GM20000 (cell line): ENCODE measurements around the gene TXNL4A.

ENCODE experiments used
- DNase-seq: peaks from one replicate; pipeline ENCODE4 v3.0.0; 2012; ENCODE audit warnings: low spot score
- TF ChIP-seq, protein P1 (sequence below): IDR thresholded peaks from 2 replicates; pipeline ENCODE4 v1.5.1; 2012; ENCODE audit warnings: mild to moderate bottlenecking, control low read depth; ENCODE audit errors: extremely low read depth, missing control alignments

TXNL4A gene

DNA sequence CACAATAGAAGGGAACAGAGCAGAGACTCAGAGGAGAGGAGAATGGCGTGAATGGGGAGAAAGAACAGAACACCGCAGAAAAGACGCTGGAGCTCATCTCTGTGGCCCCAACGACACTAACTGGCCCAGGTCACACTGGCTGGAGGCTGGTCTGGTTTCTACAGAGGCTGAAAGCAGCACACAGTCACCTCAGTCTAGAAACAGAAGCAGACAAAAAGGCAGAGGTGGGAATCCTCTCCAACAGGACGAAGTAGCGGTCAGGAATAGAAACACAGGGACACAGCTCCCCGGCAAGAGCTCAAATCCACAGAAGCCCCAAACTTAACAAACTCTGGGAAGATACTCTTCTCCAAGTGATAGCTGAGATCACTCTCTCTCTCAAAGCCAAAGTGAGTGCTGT, 46.2 kb downstream of the TXNL4A start:
- TF ChIP-seq, protein P1, sequence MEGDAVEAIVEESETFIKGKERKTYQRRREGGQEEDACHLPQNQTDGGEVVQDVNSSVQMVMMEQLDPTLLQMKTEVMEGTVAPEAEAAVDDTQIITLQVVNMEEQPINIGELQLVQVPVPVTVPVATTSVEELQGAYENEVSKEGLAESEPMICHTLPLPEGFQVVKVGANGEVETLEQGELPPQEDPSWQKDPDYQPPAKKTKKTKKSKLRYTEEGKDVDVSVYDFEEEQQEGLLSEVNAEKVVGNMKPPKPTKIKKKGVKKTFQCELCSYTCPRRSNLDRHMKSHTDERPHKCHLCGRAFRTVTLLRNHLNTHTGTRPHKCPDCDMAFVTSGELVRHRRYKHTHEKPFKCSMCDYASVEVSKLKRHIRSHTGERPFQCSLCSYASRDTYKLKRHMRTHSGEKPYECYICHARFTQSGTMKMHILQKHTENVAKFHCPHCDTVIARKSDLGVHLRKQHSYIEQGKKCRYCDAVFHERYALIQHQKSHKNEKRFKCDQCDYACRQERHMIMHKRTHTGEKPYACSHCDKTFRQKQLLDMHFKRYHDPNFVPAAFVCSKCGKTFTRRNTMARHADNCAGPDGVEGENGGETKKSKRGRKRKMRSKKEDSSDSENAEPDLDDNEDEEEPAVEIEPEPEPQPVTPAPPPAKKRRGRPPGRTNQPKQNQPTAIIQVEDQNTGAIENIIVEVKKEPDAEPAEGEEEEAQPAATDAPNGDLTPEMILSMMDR: no peak
- no peak for DNase-seq

DNA sequence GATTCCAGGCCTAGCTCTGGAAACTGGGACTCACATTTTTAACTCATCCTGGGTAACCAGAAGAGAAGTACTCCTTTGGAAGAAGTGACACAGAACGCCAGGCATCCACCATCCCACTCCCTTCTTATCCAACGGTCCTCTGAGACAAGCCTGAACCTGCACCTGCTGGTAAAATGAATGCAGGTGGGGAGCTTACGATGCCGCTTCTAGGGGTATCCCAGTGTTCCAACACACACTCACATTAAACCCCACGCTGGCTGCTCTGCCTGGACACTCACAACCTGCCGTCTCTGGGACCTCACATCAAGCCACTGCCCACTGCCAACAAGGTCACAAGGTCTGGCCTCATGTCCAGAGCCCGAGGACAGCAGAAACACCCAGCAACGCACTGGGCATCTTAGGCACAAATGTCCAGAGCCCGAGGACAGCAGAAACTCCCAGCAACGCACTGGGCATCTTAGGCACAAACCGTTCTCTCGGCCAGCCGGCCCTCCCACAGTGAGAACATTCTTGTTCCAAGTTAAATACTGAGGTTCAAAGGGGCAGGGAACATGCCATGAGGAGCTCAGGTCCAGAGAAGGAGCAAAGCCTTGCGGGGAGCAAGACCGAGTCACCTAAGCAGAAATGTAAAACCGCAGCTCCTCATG, 46.8 kb downstream of the TXNL4A start:
- TF ChIP-seq, protein P1: no peak
- DNase-seq: no peak

DNA sequence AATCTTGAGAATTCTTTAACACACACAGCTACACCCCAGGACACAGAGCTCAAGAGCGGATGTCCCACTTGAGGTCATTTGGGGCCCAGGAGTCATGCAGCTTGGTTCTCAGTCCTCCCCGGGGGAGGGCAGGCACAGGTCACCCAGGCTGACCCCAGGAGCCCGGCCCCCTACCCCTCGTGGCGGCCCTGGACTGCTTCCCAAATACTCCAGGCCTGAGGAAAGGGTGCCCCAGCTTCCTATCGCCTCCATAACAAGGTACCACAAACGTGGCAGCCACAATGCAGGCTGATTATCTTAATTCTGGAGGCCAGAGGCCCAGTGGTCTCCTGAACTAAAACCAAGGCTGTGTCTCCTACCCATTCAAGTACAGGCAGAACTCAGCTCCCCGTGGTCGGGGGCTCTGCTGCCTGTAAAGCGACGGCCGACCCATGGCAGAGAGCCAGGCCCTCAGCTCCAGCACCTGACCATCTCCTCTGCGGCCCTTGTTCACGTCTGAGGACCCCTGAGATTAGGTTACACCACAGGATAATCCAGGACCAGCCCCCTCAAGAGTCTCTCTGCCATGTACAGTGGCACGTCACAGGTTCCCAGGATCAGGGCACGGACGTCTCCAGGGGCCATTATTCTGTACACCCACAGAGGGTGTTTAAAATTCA, 47.4 kb downstream of the TXNL4A start:
- no peak for DNase-seq

DNA sequence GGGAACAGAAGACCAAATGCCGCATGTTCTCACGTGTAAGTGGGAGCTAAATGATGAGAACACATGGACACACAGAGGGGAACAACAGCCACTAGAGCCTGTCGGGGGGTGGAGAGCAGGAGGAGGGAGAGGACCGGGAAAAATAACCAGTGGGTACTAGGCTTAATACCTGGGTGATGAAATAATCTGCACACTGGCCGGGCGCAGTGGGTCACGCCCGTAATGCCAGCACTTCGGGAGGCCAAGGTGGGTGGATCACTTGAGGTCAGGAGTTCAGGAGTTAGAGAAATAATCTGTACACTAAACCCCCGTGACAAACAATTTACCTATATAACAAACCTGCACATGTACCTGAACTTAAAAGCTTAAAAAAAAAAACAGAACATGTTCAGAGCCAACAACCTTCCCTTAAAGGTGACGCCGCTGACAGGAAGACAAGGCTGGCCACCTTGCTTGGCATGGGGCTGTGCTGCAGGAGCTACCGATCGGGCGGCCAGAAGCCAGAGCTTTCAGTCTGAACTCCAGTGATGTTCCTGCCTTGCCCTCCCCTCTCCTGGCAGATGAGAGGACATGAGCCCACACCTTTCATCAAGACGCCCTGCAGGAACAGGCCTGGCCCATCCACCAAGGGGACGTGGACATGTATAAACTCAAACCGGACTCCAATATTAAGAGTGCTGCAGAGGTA, 48.1 kb downstream of the TXNL4A start:
- TF ChIP-seq, protein P1: no peak
- no peak for DNase-seq

More for the DNA sequence above, 47.4 kb downstream of the TXNL4A start:
- TF ChIP-seq, protein P1: no peak

DNA sequence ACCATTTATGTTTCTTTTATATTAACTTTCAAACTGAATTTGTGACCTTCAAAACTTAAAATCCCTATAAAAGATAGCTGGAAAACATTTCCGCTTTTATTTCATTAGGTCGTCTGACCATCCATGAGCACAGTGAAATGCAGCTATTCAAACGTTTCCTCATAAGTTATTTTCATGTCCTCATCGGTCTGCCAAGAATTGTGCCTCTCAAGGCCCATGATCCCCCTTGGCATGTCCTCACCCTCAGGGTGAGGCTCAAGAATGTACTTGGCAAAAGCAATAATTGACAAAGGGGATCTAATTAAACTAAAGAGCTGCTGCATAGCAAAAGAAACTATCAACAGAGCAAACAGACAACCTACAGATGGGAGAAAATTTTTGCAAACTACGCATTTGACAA, 49.3 kb downstream of the TXNL4A start:
- TF ChIP-seq, protein P1: no peak
- DNase-seq: no peak

DNA sequence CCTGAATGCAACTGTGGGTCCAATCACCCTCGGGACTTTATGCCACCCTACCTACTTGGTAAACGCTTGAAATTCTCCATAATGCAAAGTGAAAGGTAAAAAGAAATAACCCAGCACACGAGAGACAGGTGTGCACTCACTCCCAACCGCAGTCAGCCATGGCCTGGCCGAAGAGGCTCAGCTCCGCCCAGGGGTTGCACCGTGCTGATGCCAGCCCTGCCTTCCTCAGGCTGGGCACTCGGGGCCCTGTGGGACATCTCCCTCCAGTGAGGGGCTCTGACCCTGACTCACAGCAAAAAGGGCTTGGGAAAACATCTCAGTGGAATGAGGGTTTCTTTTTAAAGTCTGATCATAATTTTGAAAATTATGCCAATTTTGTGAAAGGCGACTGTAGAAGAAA, 50.2 kb downstream of the TXNL4A start:
- TF ChIP-seq, protein P1: no peak
- DNase-seq: no peak
